DOHH2 (cell line): Measurements from ENCODE around the gene LRRFIP2.

Experiments used
- H3F3A ChIP-seq: fragments of 200-600 bp; sonication (generic), shearing (Covaris generic); 2 replicates; pipeline ENCODE4 v1.6.0; 2016; ENCODE audit warnings: antibody characterized with exemption, mild to moderate bottlenecking; ENCODE audit not compliant: control insufficient read depth, insufficient read depth
- H3K27ac ChIP-seq: fragments of 200-600 bp; sonication (generic); 2 replicates; pipeline ENCODE4 v1.5.1; 2014; ENCODE audit warnings: low read depth, mild to moderate bottlenecking, low read length, moderate library complexity
- H3K27me3 ChIP-seq: fragments of 200-600 bp; sonication (generic); 2 replicates; pipeline ENCODE4 v1.6.1; 2014; ENCODE audit warnings: mild to moderate bottlenecking, low read length, mixed read lengths; ENCODE audit not compliant: control insufficient read depth
- H3K36me3 ChIP-seq: fragments of 200-600 bp; sonication (generic); 2 replicates; pipeline ENCODE4 v1.6.1; 2014; ENCODE audit warnings: mild to moderate bottlenecking, low read length, moderate library complexity, mixed read lengths; ENCODE audit not compliant: control insufficient read depth
- H3K4me1 ChIP-seq: fragments of 200-600 bp; sonication (generic); 2 replicates; pipeline ENCODE4 v1.6.1; 2014; ENCODE audit warnings: mild to moderate bottlenecking, low read length, mixed read lengths; ENCODE audit not compliant: control insufficient read depth
- H3K4me2 ChIP-seq: fragments of 200-600 bp; sonication (generic); 2 replicates; pipeline ENCODE4 v1.6.0; 2014; ENCODE audit warnings: mild to moderate bottlenecking, low read length, moderate library complexity
- H3K4me3 ChIP-seq: fragments of 200-600 bp; sonication (generic); 2 replicates; pipeline ENCODE4 v1.5.1; 2014; ENCODE audit warnings: mild to moderate bottlenecking, low read length, mixed read lengths
- H3K79me2 ChIP-seq: fragments of 200-600 bp; sonication (generic); 2 replicates; pipeline ENCODE4 v1.6.1; 2014; ENCODE audit warnings: mild to moderate bottlenecking, low read length, mixed read lengths; ENCODE audit not compliant: control insufficient read depth
- H3K9me2 ChIP-seq: fragments of 200-600 bp; sonication (generic); replicated peaks from 2 replicates; pipeline ENCODE4 v1.6.1; 2014; ENCODE audit warnings: mild to moderate bottlenecking, low read length, mixed read lengths; ENCODE audit not compliant: control insufficient read depth
- H3K9me3 ChIP-seq: fragments of 200-600 bp; sonication (generic); 2 replicates; pipeline ENCODE4 v1.6.1; 2014; ENCODE audit warnings: antibody characterized with exemption, low read length, mixed read lengths; ENCODE audit not compliant: control insufficient read depth, insufficient read depth
- H4K20me1 ChIP-seq: fragments of 200-600 bp; sonication (generic); 2 replicates; pipeline ENCODE4 v1.6.0; 2014; ENCODE audit warnings: low read depth, mild to moderate bottlenecking, antibody characterized with exemption, low read length, moderate library complexity; ENCODE audit not compliant: control insufficient read depth, insufficient read depth
- CTCF ChIP-seq: fragments of 200-600 bp; sonication (generic); IDR thresholded peaks from one replicate; pipeline ENCODE4 v1.5.1; 2014; ENCODE audit warnings: antibody characterized with exemption, mild to moderate bottlenecking, low read depth, low read length; ENCODE audit not compliant: poor library complexity, severe bottlenecking
- EZH2phosphoT487 ChIP-seq: fragments of 200-600 bp; sonication (generic); IDR thresholded peaks from 2 replicates; pipeline ENCODE4 v1.6.1; 2017; ENCODE audit warnings: borderline replicate concordance, mild to moderate bottlenecking, antibody characterized with exemption, low read length, moderate library complexity, mixed read lengths

LRRFIP2 gene

DNA sequence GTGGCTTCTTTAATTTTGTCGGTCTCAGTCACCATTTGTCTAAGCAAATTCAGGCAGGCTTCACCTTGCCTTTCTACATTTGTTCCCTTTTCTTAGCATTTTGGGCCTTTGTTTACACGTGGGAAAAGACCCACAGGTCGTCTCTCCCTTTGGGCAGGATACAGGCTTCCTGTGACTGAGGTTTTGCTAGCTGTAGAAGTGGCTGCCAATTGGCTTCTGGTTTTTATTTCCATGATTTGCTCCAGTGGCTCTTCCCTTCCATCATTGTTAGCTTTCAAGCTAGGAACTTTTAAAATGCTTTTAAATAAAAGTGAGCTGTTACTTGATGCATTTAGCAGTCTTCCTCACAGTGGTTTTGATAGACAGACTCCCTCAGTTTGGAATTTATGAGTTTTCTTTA, 143.8 kb downstream of the LRRFIP2 start:
- H3K4me1 ChIP-seq, result no peaks in the 10 kb centered on the region
- no peak overlapping the region for H3K4me2 ChIP-seq
- H3K9me3 ChIP-seq, result no peaks in the 10 kb centered on the region
- H3K27ac ChIP-seq, result no peak overlapping the region
- no peak overlapping the region for H3K4me3 ChIP-seq
- H3F3A ChIP-seq, result no peaks in the 10 kb centered on the region
- H3K9me2 ChIP-seq, result no peaks in the 10 kb centered on the region
- peaks cover 2% of the 10 kb centered on the region; the same call in 1 of the 2 replicates for H3K79me2 ChIP-seq
- H4K20me1 ChIP-seq, result no peaks in the 10 kb centered on the region
- H3K27me3 ChIP-seq, result no peaks in the 10 kb centered on the region
- TF ChIP-seq EZH2phosphoT487, result no peak
- TF ChIP-seq CTCF, result no peak
- H3K36me3 ChIP-seq, result peaks cover 98% of the 10 kb centered on the region

GRCh38 chr3:37029516-37030163, 144.7 kb downstream of the LRRFIP2 start:
- Histone ChIP-seq H4K20me1 (no peaks in the 10 kb centered on the region), H3K27ac (no peak overlapping the region), H3K79me2 (peaks cover 3% of the 10 kb centered on the region; the same call in 1 of the 2 replicates), H3K9me2 (no peaks in the 10 kb centered on the region), H3K4me1 (peaks cover 4% of the 10 kb centered on the region), H3K27me3 (no peaks in the 10 kb centered on the region), H3K9me3 (no peaks in the 10 kb centered on the region), H3F3A (no peaks in the 10 kb centered on the region), H3K36me3 (peaks cover 95% of the 10 kb centered on the region), H3K4me3 (no peak overlapping the region), H3K4me2 (no peak overlapping the region)
- TF ChIP-seq EZH2phosphoT487 (no peak), CTCF (no peak)

- H3K4me2 ChIP-seq, result no peak overlapping the region
- no peak for TF ChIP-seq CTCF
- TF ChIP-seq EZH2phosphoT487, result no peak
- H3K36me3 ChIP-seq, result peaks cover 95% of the 10 kb centered on the region
These were observed 145.3 kb downstream of the LRRFIP2 start for GRCh38 chr3:37029111-37029510.

More at GRCh38 chr3:37029111-37029510, 145.3 kb downstream of the LRRFIP2 start:
- no peaks in the 10 kb centered on the region for H3K9me2 ChIP-seq
- H3K4me3 ChIP-seq, result no peak overlapping the region
- H3K79me2 ChIP-seq, result peaks cover 6% of the 10 kb centered on the region; the same call in 1 of the 2 replicates
- H3K27me3 ChIP-seq, result no peaks in the 10 kb centered on the region
- no peak overlapping the region for H3K27ac ChIP-seq
- no peaks in the 10 kb centered on the region for H3F3A ChIP-seq
- no peaks in the 10 kb centered on the region for H3K9me3 ChIP-seq
- H4K20me1 ChIP-seq, result no peaks in the 10 kb centered on the region
- H3K4me1 ChIP-seq, result peaks cover 10% of the 10 kb centered on the region
